Stimulated activated CD4-positive, alpha-beta T cell treated with anti-CD3 and anti-CD28 coated beads, TNF-alpha, amount 100 ng/mL, for 24 hours (primary cell): ENCODE results near the gene RALY.
A peak's percentile ranks its signal among the peaks of the same experiment; 100 is the strongest.
"Not testable (repeated sequence)": the region's sequence is repeated elsewhere in the genome, so short reads cannot be mapped to it uniquely, and the experiment has no call there.

Source experiments
- DNase-seq, 3 experiments: peaks; one replicate each; pipeline ENCODE4 v3.0.0-alpha.2; 2020; ENCODE audit warnings: low read depth in 3 of 3

The RALY gene

GRCh38 chr20:34015401-34016335, 22.0 kb downstream of the RALY start:
- DNase-seq = no peak

DNA sequence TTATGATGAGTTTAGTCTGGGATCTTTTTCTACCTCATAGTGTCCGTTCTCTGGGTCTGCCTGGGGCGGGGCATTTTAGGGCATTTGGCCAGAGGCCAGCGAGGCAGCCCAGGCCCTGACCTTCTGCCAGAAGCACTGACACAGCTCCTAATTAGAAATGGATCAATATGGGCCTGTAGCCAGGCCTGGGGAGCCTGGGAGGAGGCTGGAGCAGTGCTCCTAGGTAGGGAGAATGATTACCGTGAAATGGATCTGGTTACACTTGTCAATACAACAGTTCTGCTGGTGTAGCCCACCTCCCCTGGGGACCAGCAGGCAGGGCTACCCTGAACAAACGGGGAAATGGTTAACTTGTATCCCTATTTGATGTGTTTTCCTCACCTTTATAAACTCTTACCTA, 23.0 kb downstream of the RALY start:
- DNase-seq = no peak

DNA sequence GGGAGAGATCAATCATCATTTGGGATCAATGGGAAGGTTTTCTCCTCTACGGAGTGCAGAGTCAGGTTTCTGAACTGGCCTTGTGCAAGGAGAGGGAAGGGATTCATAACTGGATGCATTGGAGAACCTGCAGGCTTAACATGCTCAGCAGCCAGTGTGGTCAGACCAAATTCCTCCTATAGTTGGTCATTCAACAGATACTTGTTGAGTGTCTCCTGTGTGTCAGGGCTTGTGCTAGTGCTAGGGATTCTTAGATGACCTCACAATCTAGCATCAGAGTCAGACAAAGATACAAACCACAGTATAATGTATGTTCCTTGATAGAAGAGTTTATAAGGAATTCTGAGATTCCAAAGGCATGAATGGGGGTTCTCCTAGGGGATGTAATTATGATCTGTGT, 23.9 kb downstream of the RALY start:
- no peak for DNase-seq

DNA sequence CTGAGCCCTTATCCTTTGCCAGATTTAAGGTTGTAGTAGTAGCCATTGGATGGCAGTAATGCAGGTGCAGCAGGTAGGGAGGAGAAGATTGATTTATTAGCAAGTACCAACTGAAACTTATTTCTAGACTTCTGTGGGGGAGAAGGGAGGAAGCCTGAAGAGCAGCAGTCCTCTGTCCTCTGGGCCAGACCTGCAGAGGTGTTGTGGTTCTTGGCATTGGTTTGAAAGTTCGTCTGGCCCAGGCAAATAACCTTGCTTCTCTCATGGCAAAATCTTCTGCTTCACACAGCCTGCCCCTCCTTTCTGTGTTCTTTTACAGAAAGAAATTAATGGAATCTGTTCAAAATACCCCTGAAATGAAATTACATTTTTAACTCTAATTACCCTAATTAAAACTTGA, 24.5 kb downstream of the RALY start:
- DNase-seq = no peak

- DNase-seq = no peak
Observed at GRCh38 chr20:34022151-34022838, 28.6 kb downstream of the RALY start.

DNA sequence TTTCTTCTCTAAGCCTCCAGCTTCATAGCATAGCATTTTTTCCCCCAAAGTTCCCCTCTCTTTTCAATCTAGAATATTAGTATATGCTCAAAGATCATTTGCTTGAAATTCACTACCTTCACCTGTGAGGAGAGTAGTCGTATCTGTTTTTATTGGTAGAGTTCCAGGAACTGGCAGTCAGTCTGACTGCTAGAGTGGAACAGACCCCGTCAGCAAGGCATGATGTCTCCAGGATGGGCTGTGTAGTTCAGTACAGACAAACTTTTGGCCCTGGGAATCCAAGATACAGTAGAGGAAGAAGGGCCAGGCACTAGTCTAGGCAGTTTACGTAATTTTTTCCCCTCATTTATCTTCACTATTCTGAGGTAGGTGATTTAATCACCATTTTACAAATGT, 29.1 kb downstream of the RALY start:
- DNase-seq = no peak

GRCh38 chr20:34023937-34024722, 30.4 kb downstream of the RALY start:
- DNase-seq = no peak

DNA sequence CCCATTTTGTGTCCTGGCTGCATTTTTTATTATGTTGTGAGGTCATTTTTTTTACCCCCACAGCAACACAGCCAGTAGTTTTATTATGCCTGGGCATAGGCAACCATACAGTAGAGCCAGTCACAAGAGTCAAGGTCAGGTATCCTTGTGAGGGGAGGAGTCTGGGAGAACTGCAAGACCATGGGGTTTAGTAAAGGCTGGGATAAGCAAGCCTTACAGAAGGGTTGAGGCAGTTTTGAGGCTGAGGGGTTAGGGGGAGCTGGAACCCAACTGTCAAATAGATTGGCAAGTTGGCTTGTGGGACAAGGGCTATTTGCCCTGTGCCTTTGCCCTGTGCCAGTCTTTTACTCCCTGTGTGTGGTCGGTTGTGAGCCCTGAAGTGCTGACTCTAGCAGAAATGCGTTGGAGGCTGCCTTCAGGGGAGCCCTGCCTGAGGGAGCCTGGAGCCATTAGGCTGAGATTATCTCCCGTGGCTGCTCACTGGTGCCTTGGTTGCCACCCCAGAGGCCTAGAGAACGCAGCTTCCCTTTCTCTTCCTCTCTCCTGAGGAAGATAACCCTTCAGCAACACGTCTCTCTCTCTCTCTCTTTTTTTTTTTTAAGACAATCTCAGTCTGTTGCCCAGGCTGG, 31.1 kb downstream of the RALY start:
- DNase-seq = no peak

DNA sequence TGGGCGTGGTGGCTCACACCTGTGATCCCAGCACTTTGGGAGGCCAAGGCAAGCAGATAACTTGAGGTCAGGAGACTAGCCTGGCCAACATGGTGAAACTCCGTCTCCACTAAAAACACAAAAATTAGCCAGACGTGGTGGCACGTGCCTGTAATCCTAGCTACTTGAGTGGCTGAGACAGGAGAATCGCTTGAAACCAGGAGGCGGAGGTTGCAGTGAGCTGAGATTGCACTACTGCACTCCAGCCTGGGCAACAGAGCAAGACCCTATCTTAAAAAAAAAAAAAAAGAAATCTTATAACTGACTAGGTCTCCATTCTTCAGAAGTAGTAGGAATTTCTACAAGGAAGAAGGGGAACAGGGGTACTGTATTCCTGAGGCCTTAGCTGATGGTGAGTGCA, 34.3 kb downstream of the RALY start:
- DNase-seq = not testable (repeated sequence)

GRCh38 chr20:34029415-34029814, 35.7 kb downstream of the RALY start:
- DNase-seq = no peak

DNA sequence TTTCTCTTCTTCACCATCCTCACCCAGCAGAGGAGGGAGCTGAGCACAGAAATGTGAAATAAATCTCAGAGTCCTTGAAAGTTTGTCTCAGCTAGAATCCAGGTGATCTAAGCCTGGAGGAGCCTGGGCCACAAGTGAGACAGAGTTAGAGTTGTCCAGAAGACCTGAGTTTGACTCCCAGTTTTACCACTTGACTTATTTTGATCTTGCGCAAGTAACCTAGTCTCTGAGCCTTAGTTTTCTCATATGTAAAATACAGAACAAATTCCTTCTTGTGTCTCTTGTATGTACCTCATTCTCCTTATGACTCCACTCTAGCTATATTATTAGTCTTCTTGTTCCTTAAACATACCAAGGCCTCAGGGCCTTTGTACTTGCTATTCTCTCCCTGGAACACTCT, 36.7 kb downstream of the RALY start:
- DNase-seq = no peak

- no peak for DNase-seq
Observed at GRCh38 chr20:34033903-34034302, 40.2 kb downstream of the RALY start.

- peak; percentile 26 to 47 (median 34) for DNase-seq
Observed at GRCh38 chr20:34037121-34037520, 43.4 kb downstream of the RALY start.

DNA sequence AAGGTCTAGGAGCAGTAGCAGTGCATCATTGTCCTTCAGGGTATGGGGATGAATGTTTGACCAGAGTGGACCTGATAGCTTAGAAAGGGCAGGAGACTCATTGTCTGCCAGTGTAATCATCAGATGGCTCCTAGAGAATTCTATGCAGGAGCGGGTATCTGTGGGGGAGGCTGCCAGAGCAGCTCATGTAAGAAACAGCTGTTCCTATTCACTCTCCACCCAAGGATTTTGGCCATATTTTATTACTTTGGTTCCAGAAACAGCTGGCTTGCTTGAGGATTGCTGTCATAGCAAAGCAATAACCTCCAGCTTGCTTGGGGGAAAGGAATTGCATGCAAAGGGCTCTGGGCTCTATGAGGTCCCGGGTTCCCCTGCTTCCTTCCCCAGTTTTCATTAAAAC, 44.1 kb downstream of the RALY start:
- no peak for DNase-seq

GRCh38 chr20:34040300-34040995, 46.7 kb downstream of the RALY start:
- no peak for DNase-seq

- no peak for DNase-seq
Observed at GRCh38 chr20:34041226-34041625, 47.5 kb downstream of the RALY start.

DNA sequence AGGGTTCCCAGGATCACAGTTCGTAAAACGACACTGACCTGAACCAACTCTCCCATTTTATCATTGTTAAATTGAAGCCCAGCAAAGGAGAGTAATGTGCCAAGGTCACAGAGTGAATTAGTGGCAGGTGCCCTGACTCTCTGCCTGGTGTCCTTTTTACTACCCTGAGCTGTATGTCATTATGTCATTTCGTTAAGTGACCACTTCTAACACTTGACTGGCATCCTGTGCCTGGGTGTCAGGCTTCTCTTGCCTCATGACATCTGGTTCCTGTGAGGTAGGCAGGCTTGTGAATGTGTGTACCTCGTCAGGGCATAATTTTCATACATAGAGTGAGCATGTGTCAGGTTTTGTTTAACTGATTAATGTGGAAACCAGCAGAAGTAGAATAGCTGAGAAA, 48.6 kb downstream of the RALY start:
- no peak for DNase-seq

GRCh38 chr20:34043025-34043424, 49.3 kb downstream of the RALY start:
- DNase-seq = no peak

DNA sequence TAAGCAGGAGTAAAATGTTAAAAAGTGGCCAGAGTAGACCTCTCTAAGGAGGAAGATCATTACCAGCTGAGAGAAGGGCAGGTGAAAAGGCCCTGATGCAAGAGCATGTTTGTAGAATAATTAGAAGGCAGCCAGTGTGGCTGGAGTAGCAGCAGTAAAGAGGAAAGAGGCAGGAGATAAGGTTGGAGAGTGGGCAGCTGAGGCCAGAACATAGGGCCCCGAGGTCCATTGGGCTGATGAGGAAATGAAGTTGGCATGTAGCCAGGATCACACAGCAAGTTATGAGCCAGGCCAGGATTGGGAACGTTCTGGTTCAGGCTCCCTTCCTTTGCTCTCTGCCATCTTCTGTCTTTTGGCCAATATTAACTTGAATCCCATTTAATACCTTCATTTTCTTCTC, 51.6 kb downstream of the RALY start:
- DNase-seq = no peak

DNA sequence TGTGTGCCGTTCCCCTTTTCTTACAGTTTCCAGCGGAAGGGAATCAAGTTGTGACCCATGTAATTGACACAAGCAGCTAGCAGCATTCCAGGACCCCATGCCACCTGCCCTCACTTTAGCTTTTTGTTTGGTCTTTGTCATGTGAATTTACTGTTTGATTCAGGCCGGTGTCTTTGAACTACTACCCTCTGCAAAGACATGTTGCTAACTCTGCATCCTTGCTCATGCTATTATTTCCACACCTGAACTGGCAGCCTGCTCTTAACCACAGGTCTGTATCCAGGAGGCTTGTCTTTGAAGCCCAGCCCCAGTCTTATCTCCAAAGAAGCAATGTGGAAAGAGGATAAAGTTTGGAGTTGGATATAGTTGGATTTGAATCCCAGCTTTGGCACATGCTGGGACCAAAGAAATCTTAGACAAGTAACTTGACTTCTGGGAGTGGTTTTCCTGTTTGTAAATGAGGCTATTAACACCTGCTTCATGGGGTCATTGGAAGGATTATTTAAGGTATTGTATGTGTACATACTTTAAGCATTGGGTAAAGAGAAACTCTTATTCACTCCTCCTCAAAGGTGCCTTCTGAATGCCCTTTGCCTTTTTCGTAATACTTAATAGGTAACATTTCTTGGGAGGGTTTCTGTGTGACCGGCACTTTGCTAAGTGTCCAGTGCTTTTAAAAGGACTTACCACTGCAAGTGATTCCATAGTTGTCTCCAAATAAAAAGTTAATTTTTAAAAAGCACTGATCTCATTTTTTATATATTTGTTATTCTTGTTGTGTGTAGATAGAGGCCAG, 52.4 kb downstream of the RALY start:
- no peak for DNase-seq
